Measurements from ENCODE around the gene RCC2.
A peak's percentile ranks its signal among the peaks of the same experiment; 100 is the strongest.

The RCC2 gene

GRCh38 chr1:17377325-17377953 is 62.0 kb downstream of the RCC2 start:
- DNase-seq: no peak

- peak in 34 of 56 donors; percentile 2 to 83 (median 30) for DNase-seq
Observed at GRCh38 chr1:17375651-17376050, 63.8 kb downstream of the RCC2 start.

GRCh38 chr1:17372955-17373354 is 66.5 kb downstream of the RCC2 start:
- no peak for DNase-seq

- no peak for DNase-seq
Observed at GRCh38 chr1:17371896-17372295, 67.6 kb downstream of the RCC2 start, which contains the start of gene PADI6. Gene PADI6 (plus strand): TSS chr1:17372196. CDS start chr1:17372246, 50 bp downstream.

- no peak for DNase-seq
Observed at GRCh38 chr1:17370618-17371017, 68.9 kb downstream of the RCC2 start.

- DNase-seq: no peak
Observed at GRCh38 chr1:17369466-17369865, 70.0 kb downstream of the RCC2 start.

- no peak for DNase-seq
Observed at GRCh38 chr1:17365293-17365692, 74.2 kb downstream of the RCC2 start.

- no peak for DNase-seq
Observed at GRCh38 chr1:17363771-17364170, 75.7 kb downstream of the RCC2 start.

GRCh38 chr1:17363351-17363750 is 76.1 kb downstream of the RCC2 start:
- no peak for DNase-seq

- DNase-seq: no peak
Observed at GRCh38 chr1:17361687-17362086, 77.8 kb downstream of the RCC2 start.

GRCh38 chr1:17360272-17360956 is 79.1 kb downstream of the RCC2 start:
- no peak for DNase-seq

- no peak for DNase-seq
Observed at GRCh38 chr1:17359808-17360207, 79.7 kb downstream of the RCC2 start.

- DNase-seq: no peak
Observed at GRCh38 chr1:17359031-17359430, 80.4 kb downstream of the RCC2 start.

GRCh38 chr1:17358557-17358956 is 80.9 kb downstream of the RCC2 start:
- DNase-seq: no peak

All from nucleus accumbens (tissue), 56 donors.